B cell (primary cell): ENCODE data around the gene SH3RF3. TPM values are rescaled to one million over a fixed set of nuclear protein-coding genes. Genes with fewer than 3 reads are reported as not detected.

Experiments used
- ATAC-seq: fragments of 200-7000 bp; cut with Tn5 transposase; one replicate; pipeline ENCODE4 v1.10.0; 2021; ENCODE audit warnings: low read depth, mild to moderate bottlenecking, moderate number of reproducible peaks, moderate library complexity
- CTCF ChIA-PET: fragments of 350-600 bp; sonication (Branson Sonifier 250); formaldehyde crosslinking; loops from one replicate; lab custom pipeline; 2021; ENCODE audit warnings: antibody characterized with exemption, inconsistent platforms; lab: Charles Lee
- POLR2A ChIA-PET: fragments of 350-600 bp; sonication (Branson Sonifier 250); formaldehyde crosslinking; loops from one replicate; lab custom pipeline; 2021; ENCODE audit warnings: antibody characterized with exemption; lab: Charles Lee
- DNase-seq: peaks from one replicate; pipeline ENCODE4 v3.0.0; 2013
- H2AFZ ChIP-seq: 2 replicates; pipeline ENCODE4 v1.6.1; 2012; ENCODE audit warnings: mild to moderate bottlenecking, low read depth, low read length; ENCODE audit not compliant: insufficient read depth, poor library complexity, severe bottlenecking
- H3K27ac ChIP-seq, 2 donors: 1 replicate in 1 of 2; 2 replicates in 1 of 2; pipeline ENCODE4 v1.5.1; 2012 to 2013; ENCODE audit warnings: low read length in 2 of 2, mild to moderate bottlenecking in 2 of 2, moderate library complexity in 1 of 2
- H3K27me3 ChIP-seq, 4 experiments: fragments of 200-600 bp in 1 of 4; sonication (generic) in 1 of 4; replicated peaks in 1 of 4; 1 replicate in 2 of 4; 2 replicates in 2 of 4; pipeline versions ENCODE4 v1.6.1 to v1.7.0; 2013 to 2016; ENCODE audit warnings: low read length in 3 of 4, mild to moderate bottlenecking in 2 of 4, mixed read lengths in 1 of 4, moderate library complexity in 1 of 4; ENCODE audit not compliant: insufficient read depth in 4 of 4, control insufficient read depth in 3 of 4; ENCODE audit errors: control extremely low read depth in 1 of 4
- H3K36me3 ChIP-seq, 2 experiments: replicated peaks in 1 of 2; 1 replicate in 1 of 2; 2 replicates in 1 of 2; pipeline versions ENCODE4 v1.6.1 to v1.7.1; 2013; ENCODE audit warnings: low read length in 1 of 2; ENCODE audit not compliant: insufficient read depth in 2 of 2, control insufficient read depth in 1 of 2; ENCODE audit errors: control extremely low read depth in 1 of 2, extremely low read depth in 1 of 2
- H3K4me1 ChIP-seq, 2 donors: fragments of 200-600 bp in 1 of 2; sonication (generic) in 1 of 2; 1 replicate in 1 of 2; 2 replicates in 1 of 2; pipeline versions ENCODE4 v1.5.1 to v1.6.1; 2013 to 2017; ENCODE audit warnings: low read length in 2 of 2; ENCODE audit not compliant: control insufficient read depth in 2 of 2, insufficient read depth in 2 of 2
- H3K4me2 ChIP-seq: replicated peaks from 2 replicates; pipeline ENCODE3; 2012; ENCODE audit warnings: mild to moderate bottlenecking, low read depth, low read length; ENCODE audit not compliant: poor library complexity, severe bottlenecking
- H3K4me3 ChIP-seq, 5 experiments: fragments of 200-600 bp in 1 of 5; sonication (generic) in 1 of 5; 1 replicate in 3 of 5; 2 replicates in 2 of 5; pipeline versions ENCODE4 v1.5.1 to v1.7.0; 2011 to 2016; ENCODE audit warnings: low read length in 4 of 5, mild to moderate bottlenecking in 4 of 5, low read depth in 2 of 5, control low read depth in 1 of 5, moderate library complexity in 1 of 5; ENCODE audit not compliant: insufficient read depth in 1 of 5; ENCODE audit errors: control extremely low read depth in 1 of 5, extremely low read depth in 1 of 5
- H3K79me2 ChIP-seq: fragments of 200-600 bp; sonication (generic); one replicate; pipeline ENCODE4 v1.6.0; 2016; ENCODE audit warnings: low read length; ENCODE audit not compliant: control insufficient read depth, insufficient read depth
- H3K9ac ChIP-seq: fragments of 200-600 bp; sonication (generic); 2 replicates; pipeline ENCODE4 v1.6.1; 2017; ENCODE audit warnings: mild to moderate bottlenecking, low read length, moderate library complexity
- H3K9me3 ChIP-seq, 3 donors: one replicate each; pipeline versions ENCODE4 v1.6.1 to v1.7.1; 2013; ENCODE audit warnings: low read length in 2 of 3; ENCODE audit not compliant: control insufficient read depth in 2 of 3, insufficient read depth in 1 of 3; ENCODE audit errors: control extremely low read depth in 1 of 3
- H4K20me1 ChIP-seq: 2 replicates; pipeline ENCODE4 v1.6.0; 2012; ENCODE audit warnings: mild to moderate bottlenecking, low read length; ENCODE audit not compliant: insufficient read depth, control insufficient read depth, poor library complexity, severe bottlenecking
- H3K27ac Mint-ChIP-seq: one replicate; pipeline ENCODE4 v1.8.0; 2021; ENCODE audit warnings: mixed read lengths
- H3K27me3 Mint-ChIP-seq: one replicate; pipeline ENCODE4 v1.8.0; 2021; ENCODE audit warnings: mixed read lengths
- H3K4me1 Mint-ChIP-seq: one replicate; pipeline ENCODE4 v1.8.0; 2021; ENCODE audit warnings: mixed read lengths
- H3K4me3 Mint-ChIP-seq: one replicate; pipeline ENCODE4 v1.8.0; 2021; ENCODE audit warnings: mixed read lengths
- H3K9me3 Mint-ChIP-seq: one replicate; pipeline ENCODE4 v1.8.0; 2022; ENCODE audit warnings: mixed read lengths; ENCODE audit not compliant: insufficient read depth
- EZH2 ChIP-seq: IDR thresholded peaks from 2 replicates; pipeline ENCODE4 v1.6.1; 2012; ENCODE audit warnings: borderline replicate concordance, low read depth, mild to moderate bottlenecking, moderate library complexity, low read length; ENCODE audit not compliant: insufficient read depth, poor library complexity, severe bottlenecking
- WGBS: methylation state at CpG from one replicate; pipeline ENCODE4 v1.1.5; 2013; ENCODE audit warnings: missing lambda C conversion rate; ENCODE audit not compliant: insufficient coverage; 5-methylcytosine and 5-hydroxymethylcytosine counted together
- intact Hi-C: fragments of 100-400 bp; cut with micrococcal nuclease; formaldehyde crosslinking; loops from one replicate; pipeline ENCODE4 v1.10.0; 2022
- polyA plus RNA-seq: library from polyadenylated mRNA; depleted of rRNA; stranded (reverse); fragments of >200 nt; gene quantifications from 2 replicates; pipeline ENCODE4 v1.2.3, GENCODE V29; 2012
- total RNA-seq, 2 donors: library from RNA; stranded (reverse); fragments of 120-200 nt in 1 of 2; gene quantifications; 1 replicate in 1 of 2; 2 replicates in 1 of 2; pipeline versions ENCODE4 v1.2.3 to v1.2.4, GENCODE V29; 2013 to 2022
- TF ChIP-seq, protein P1 (sequence below): fragments of 200-600 bp; IDR thresholded peaks from one replicate; pipeline ENCODE4 v1.8.0; 2022; ENCODE audit warnings: antibody characterized with exemption, mild to moderate bottlenecking

SH3RF3 gene
- total and polyA plus RNA-seq, 2 donors (not counting 1 experiment from before 2014, with no cell fraction given): 0.07 to 1.2 TPM

DNA sequence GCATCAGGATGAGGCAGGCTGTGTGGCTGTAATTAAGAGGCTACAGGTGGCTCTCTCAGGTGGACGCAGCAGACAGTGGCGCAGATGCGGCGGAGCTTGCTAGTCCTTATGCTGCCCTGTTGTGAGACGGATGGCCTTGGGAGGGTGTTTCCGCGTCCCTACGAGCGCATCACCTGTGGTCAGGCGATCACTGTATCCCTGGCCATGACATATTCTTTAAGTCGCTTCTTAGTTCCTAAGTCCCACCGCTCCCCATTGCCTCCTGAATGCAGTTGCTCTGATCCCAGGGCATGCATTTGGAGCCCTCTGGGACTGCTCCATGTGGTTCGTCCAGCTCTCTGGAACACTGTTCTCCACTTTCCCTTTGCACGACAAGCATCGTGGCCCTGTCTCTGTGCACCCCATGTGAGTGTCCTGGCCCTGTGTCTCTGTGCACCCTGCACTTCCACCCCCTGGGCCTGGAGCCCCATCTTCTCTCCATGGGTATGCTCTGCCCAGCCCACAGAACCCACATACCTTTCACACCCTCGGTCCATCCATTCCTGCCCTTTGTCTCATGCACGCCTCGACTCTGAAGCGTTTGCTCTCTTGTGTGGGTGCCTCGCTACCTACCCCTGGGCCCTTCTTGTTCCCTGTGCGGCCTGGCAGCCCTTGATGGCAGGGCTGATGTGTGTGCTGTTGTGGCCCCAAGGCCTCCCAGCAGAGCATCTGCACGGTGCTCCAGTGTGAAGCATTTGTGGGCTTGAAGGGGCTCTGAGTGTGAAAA is 74.4 kb downstream of the SH3RF3 start:
- H3K4me1 ChIP-seq: no peaks in the 10 kb centered on the region
- H3K4me2 ChIP-seq: no peak overlapping the region
- CTCF ChIA-PET: no interaction called here
- no peak for DNase-seq
- H4K20me1 ChIP-seq: no peaks in the 10 kb centered on the region
- H3K27ac ChIP-seq: no peak overlapping the region
- no peak for TF ChIP-seq EZH2
- TF ChIP-seq, protein P1, sequence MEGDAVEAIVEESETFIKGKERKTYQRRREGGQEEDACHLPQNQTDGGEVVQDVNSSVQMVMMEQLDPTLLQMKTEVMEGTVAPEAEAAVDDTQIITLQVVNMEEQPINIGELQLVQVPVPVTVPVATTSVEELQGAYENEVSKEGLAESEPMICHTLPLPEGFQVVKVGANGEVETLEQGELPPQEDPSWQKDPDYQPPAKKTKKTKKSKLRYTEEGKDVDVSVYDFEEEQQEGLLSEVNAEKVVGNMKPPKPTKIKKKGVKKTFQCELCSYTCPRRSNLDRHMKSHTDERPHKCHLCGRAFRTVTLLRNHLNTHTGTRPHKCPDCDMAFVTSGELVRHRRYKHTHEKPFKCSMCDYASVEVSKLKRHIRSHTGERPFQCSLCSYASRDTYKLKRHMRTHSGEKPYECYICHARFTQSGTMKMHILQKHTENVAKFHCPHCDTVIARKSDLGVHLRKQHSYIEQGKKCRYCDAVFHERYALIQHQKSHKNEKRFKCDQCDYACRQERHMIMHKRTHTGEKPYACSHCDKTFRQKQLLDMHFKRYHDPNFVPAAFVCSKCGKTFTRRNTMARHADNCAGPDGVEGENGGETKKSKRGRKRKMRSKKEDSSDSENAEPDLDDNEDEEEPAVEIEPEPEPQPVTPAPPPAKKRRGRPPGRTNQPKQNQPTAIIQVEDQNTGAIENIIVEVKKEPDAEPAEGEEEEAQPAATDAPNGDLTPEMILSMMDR: no peak
- Mint-ChIP-seq H3K4me3 (no peak overlapping the region), H3K27me3 (peaks cover 4% of the 10 kb centered on the region), H3K27ac (no peak overlapping the region), H3K9me3 (no peaks in the 10 kb centered on the region), H3K4me1 (no peaks in the 10 kb centered on the region)
- H2AFZ ChIP-seq: no peak overlapping the region
- no peak overlapping the region for H3K9ac ChIP-seq
- POLR2A ChIA-PET: no interaction called here
- no peaks in the 10 kb centered on the region for H3K79me2 ChIP-seq
- intact Hi-C loops: no loop called here
- H3K36me3 ChIP-seq: no peaks in the 10 kb centered on the region
- no peaks in the 10 kb centered on the region for H3K27me3 ChIP-seq
- WGBS: 94% methylated on average over 22 of the region's 22 CpGs
- peaks cover 0 to 6% (median 0%) of the 10 kb centered on the region in 3 donors for H3K9me3 ChIP-seq
- ATAC-seq: no peak
- H3K4me3 ChIP-seq: no peak overlapping the region

DNA sequence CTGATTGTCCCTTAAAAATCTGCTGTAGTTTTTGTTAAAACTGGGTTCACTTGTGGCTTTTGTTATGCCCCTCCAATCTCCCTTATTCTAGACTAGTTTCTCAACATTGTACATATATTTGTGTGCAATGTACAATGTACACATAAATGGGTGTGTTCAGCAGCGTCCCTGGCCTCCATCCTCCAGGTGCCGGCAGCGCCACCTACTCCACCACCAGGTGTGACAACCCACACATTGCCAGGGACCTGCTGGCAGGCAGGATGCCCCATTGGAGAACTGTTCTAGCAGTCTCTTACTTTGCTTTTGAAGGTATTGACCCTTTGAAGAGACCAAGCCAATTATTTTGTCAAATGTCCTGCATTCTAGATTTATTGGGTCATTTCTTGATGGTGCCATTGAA is 75.4 kb downstream of the SH3RF3 start:
- POLR2A ChIA-PET: no interaction called here
- H3K27me3 Mint-ChIP-seq: peaks cover 4% of the 10 kb centered on the region
- H3K27ac Mint-ChIP-seq: no peak overlapping the region
- no peaks in the 10 kb centered on the region for H3K4me1 Mint-ChIP-seq
- Histone ChIP-seq H3K4me2 (no peak overlapping the region), H3K9ac (no peak overlapping the region), H3K36me3 (no peaks in the 10 kb centered on the region), H2AFZ (no peak overlapping the region), H3K9me3 (peaks cover 0 to 10% (median 0%) of the 10 kb centered on the region in 3 donors), H4K20me1 (no peaks in the 10 kb centered on the region), H3K4me1 (no peaks in the 10 kb centered on the region), H3K27me3 (no peaks in the 10 kb centered on the region), H3K27ac (no peak overlapping the region), H3K79me2 (no peaks in the 10 kb centered on the region), H3K4me3 (no peak overlapping the region)
- CTCF ChIA-PET: no interaction called here
- H3K4me3 Mint-ChIP-seq: no peak overlapping the region
- WGBS: 100% methylated on average over 1 of the region's 3 CpGs
- no peak for TF ChIP-seq EZH2
- TF ChIP-seq, protein P1: no peak
- no peaks in the 10 kb centered on the region for H3K9me3 Mint-ChIP-seq
- intact Hi-C loops: no loop called here
- no peak for ATAC-seq
- DNase-seq: no peak
